ENCODE measurements around the gene DLGAP3. TPM values are rescaled to one million over a fixed set of nuclear protein-coding genes. Genes with fewer than 3 reads are reported as not detected.

The DLGAP3 gene
- total RNA-seq, 1 experiment from 2014 or later = 7.3 TPM

DNA sequence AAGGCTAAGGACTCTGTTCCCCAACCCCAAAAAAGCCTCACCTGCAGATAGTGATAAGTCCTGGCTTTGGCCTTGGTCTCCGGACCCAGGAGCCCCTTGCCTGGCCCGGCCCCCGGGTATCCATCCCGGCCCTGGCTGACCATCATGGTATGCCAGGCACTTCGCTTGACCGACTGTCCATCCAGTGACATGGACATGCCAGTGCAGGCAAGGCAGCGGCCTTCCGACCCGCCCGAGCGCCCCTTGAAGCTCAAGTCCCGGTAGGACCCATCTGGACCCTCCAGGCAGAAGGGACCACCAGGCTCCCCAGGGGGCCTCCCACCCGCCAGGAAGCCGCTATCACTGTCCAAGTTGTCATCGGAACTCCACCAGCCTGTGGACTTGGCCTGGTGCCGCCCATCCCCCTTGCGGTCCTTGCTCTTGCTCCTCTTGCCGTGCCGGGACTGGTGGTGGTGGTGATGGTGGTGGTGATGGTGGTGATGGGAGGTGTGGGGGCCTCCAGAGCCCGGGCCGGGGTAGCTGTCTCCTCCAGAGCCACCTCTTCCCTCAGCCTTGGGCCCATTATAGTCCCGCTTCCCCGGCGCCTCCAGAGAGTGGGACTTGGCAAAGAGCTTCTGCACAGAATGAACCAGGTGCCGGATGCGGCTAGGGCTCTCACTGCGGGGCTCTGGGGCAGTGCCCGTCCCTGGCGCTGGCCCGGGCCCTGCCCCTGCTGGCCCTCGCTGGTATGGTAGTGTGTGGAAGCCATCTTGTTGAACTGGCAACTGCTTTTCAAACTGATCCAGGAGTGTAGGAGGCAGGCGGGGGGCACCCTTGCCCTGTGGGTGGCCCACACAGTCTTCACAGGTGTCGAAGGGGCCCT, 25.0 kb downstream of the DLGAP3 start:
- Histone ChIP-seq H3K23ac (ENCODE audit: insufficient read length, low read depth, low read length) (no peak overlapping the region), H4K91ac (ENCODE audit: insufficient read length, low read depth, low read length) (no peak overlapping the region), H2AK5ac (ENCODE audit: insufficient read length, low read length) (no peak overlapping the region), H3T11ph (ENCODE audit: low read length) (no peak overlapping the region), H3K79me1 (ENCODE audit: insufficient read depth, low read depth, low read length, poor library complexity, severe bottlenecking) (no peaks in the 10 kb centered on the region), H3K23me2 (ENCODE audit: insufficient read length, low read depth, low read length, poor library complexity, severe bottlenecking) (no peaks in the 10 kb centered on the region), H3K4me1 (ENCODE audit: insufficient read depth, low read length) (no peaks in the 10 kb centered on the region), H2AFZ (ENCODE audit: low read length) (no peak overlapping the region), H3K56ac (ENCODE audit: insufficient read length, low read depth, low read length) (no peak overlapping the region), H3K4me2 (ENCODE audit: insufficient read depth, insufficient read length, low read length) (no peak overlapping the region), H3K9ac (ENCODE audit: extremely low read depth, insufficient read length, low read length) (no peak overlapping the region), H3K18ac (ENCODE audit: insufficient read length, low read depth, low read length) (no peak overlapping the region), H2BK20ac (ENCODE audit: low read depth, low read length, poor library complexity, severe bottlenecking) (no peak overlapping the region), H3K27ac (ENCODE audit: insufficient read length, low read depth, low read length) (no peak overlapping the region), H2BK5ac (ENCODE audit: insufficient read length, low read length) (no peak overlapping the region), H2BK120ac (ENCODE audit: low read depth, low read length, poor library complexity, severe bottlenecking) (no peak overlapping the region), H2BK12ac (ENCODE audit: insufficient read length, low read depth, low read length) (no peak overlapping the region), H3K14ac (ENCODE audit: insufficient read depth, low read length) (no peak overlapping the region), H3K9me3 (ENCODE audit: control insufficient read depth, low read depth, low read length) (no peaks in the 10 kb centered on the region), H3K79me2 (ENCODE audit: insufficient read depth, low read length) (no peaks in the 10 kb centered on the region), H4K8ac (replicated peaks; ENCODE audit: insufficient read length, low read depth, low read length) (no peak overlapping the region), H3K4ac (ENCODE audit: low read depth, low read length) (no peak overlapping the region), H4K20me1 (ENCODE audit: control insufficient read depth, insufficient read depth, insufficient read length) (no peaks in the 10 kb centered on the region), H2BK15ac (ENCODE audit: low read depth, low read length) (no peak overlapping the region), H4K5ac (ENCODE audit: insufficient read length, low read depth, low read length) (no peak overlapping the region), H3K27me3 (ENCODE audit: insufficient read depth, low read length) (no peaks in the 10 kb centered on the region)
- Mint-ChIP-seq H3K27me3 (ENCODE audit: low read depth) (peaks cover 27% of the 10 kb centered on the region), H3K36me3 (ENCODE audit: insufficient read depth in 1 of 3, low read depth in 3 of 3) (no peaks in the 10 kb centered on the region), H3K4me1 (peaks cover 9 to 16% of the 10 kb centered on the region in 2 experiments), H3K27ac (no peak overlapping the region), H3K9me3 (no peaks in the 10 kb centered on the region; a peak in 1 of 5 replicates), H3K4me3 (no peak overlapping the region)
- no peak for DNase-seq
- TF ChIP-seq, protein P1, sequence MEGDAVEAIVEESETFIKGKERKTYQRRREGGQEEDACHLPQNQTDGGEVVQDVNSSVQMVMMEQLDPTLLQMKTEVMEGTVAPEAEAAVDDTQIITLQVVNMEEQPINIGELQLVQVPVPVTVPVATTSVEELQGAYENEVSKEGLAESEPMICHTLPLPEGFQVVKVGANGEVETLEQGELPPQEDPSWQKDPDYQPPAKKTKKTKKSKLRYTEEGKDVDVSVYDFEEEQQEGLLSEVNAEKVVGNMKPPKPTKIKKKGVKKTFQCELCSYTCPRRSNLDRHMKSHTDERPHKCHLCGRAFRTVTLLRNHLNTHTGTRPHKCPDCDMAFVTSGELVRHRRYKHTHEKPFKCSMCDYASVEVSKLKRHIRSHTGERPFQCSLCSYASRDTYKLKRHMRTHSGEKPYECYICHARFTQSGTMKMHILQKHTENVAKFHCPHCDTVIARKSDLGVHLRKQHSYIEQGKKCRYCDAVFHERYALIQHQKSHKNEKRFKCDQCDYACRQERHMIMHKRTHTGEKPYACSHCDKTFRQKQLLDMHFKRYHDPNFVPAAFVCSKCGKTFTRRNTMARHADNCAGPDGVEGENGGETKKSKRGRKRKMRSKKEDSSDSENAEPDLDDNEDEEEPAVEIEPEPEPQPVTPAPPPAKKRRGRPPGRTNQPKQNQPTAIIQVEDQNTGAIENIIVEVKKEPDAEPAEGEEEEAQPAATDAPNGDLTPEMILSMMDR (conservative IDR thresholded peaks at IDR 0.05) = no peak; the same call in 2 of the 3 replicates
- no CpG with 5 or more reads among the region's 33 CpGs for WGBS (ENCODE audit: extremely low coverage, insufficient read length, low lambda C conversion rate)
